ENCODE data around the gene GRIK3. TPM values are rescaled to one million over a fixed set of nuclear protein-coding genes. Genes with fewer than 3 reads are reported as not detected.

GRIK3 gene
- total RNA-seq, 2 donors from 2014 or later, result 0.14 TPM

- H3K9me3 ChIP-seq, result no peaks in the 10 kb centered on the region
- H3K36me3 ChIP-seq, result no peaks in the 10 kb centered on the region
- TF ChIP-seq, protein P1, sequence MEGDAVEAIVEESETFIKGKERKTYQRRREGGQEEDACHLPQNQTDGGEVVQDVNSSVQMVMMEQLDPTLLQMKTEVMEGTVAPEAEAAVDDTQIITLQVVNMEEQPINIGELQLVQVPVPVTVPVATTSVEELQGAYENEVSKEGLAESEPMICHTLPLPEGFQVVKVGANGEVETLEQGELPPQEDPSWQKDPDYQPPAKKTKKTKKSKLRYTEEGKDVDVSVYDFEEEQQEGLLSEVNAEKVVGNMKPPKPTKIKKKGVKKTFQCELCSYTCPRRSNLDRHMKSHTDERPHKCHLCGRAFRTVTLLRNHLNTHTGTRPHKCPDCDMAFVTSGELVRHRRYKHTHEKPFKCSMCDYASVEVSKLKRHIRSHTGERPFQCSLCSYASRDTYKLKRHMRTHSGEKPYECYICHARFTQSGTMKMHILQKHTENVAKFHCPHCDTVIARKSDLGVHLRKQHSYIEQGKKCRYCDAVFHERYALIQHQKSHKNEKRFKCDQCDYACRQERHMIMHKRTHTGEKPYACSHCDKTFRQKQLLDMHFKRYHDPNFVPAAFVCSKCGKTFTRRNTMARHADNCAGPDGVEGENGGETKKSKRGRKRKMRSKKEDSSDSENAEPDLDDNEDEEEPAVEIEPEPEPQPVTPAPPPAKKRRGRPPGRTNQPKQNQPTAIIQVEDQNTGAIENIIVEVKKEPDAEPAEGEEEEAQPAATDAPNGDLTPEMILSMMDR (IDR thresholded peaks at IDR 0.05), result no peak
- no peak for ATAC-seq (ENCODE audit: insufficient number of reproducible peaks, low FRiP score, low read depth)
- H3K4me3 ChIP-seq, result no peak overlapping the region
- no peak for DNase-seq (ENCODE audit: low spot score)
- H3K27me3 ChIP-seq (replicated peaks; ENCODE audit: insufficient read depth), result no peaks in the 10 kb centered on the region
- no peak overlapping the region for H3K27ac ChIP-seq
- no peaks in the 10 kb centered on the region for H3K4me1 ChIP-seq (ENCODE audit: control insufficient read depth in 1 of 2, low read depth in 2 of 2)
Observed at GRCh38 chr1:36835696-36836095, 198.6 kb downstream of the GRIK3 start.

DNA sequence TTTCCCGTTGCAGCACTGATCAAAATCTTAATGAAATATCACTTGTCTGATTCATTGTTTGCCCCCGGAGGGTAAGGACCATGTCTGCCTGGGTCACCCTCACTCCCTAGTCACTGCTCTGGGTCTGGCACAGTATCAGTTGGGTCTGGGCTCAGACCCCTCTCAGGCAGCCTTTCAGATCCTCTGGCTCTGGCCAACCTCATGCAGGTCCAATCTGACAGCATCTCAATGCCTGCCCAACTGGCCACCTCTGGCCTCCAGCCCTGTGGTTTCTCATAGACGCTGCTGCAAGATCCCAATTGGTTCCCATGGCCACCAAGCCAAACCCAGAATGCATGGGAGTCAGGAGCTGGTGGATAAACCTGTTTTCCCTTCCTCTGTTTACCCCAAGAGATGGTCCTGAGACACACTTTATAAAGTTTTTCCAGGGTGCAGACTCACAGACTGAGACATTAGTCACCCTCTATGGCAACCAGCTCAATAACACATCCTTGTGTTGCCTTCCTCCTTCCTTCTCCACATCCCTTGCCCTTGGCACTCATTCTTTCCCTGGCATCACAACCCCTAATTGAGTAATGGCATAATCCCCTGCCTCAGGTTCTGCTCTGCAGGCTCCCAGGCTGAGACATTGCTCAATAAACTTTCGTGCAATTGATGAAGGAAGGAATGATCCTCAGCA is 199.2 kb downstream of the GRIK3 start:
- no peak for ATAC-seq (ENCODE audit: insufficient number of reproducible peaks, low FRiP score, low read depth)
- Histone ChIP-seq H3K36me3 (no peaks in the 10 kb centered on the region), H3K9me3 (no peaks in the 10 kb centered on the region), H3K4me1 (ENCODE audit: control insufficient read depth in 1 of 2, low read depth in 2 of 2) (no peaks in the 10 kb centered on the region), H3K27me3 (replicated peaks; ENCODE audit: insufficient read depth) (no peaks in the 10 kb centered on the region), H3K27ac (no peak overlapping the region), H3K4me3 (no peak overlapping the region)
- no peak for DNase-seq (ENCODE audit: low spot score)
- TF ChIP-seq, protein P1 (IDR thresholded peaks at IDR 0.05), result no peak

DNA sequence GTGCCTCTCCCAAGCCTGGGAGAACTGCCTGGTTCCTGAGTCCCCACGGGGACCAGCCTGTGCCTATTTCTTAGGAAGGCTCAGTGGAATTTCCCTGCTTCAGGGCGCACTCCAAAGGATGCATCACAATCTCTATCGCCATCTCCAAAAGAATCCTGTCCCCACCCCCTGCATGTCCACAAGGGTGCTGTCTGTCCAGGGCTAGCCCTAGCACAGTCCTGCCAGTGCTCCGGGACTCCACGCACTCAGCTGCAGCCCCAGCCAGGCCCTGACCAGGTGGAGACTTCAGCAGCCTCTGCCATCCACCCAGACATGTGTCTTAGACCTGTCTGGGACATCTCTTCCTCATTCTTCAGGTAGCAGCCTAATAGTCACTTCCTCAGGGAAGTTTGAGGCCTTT is 199.7 kb downstream of the GRIK3 start:
- no peak for DNase-seq (ENCODE audit: low spot score)
- Histone ChIP-seq H3K9me3 (no peaks in the 10 kb centered on the region), H3K27ac (no peak overlapping the region), H3K27me3 (replicated peaks; ENCODE audit: insufficient read depth) (no peaks in the 10 kb centered on the region), H3K4me1 (ENCODE audit: control insufficient read depth in 1 of 2, low read depth in 2 of 2) (no peaks in the 10 kb centered on the region), H3K4me3 (no peak overlapping the region), H3K36me3 (no peaks in the 10 kb centered on the region)
- TF ChIP-seq, protein P1 (IDR thresholded peaks at IDR 0.05), result no peak
- no peak for ATAC-seq (ENCODE audit: insufficient number of reproducible peaks, low FRiP score, low read depth)

GRCh38 chr1:36831186-36831810 is 203.0 kb downstream of the GRIK3 start:
- H3K4me3 ChIP-seq, result no peak overlapping the region
- H3K27me3 ChIP-seq (replicated peaks; ENCODE audit: insufficient read depth), result no peaks in the 10 kb centered on the region
- H3K9me3 ChIP-seq, result no peaks in the 10 kb centered on the region
- no peaks in the 10 kb centered on the region for H3K4me1 ChIP-seq (ENCODE audit: control insufficient read depth in 1 of 2, low read depth in 2 of 2)
- TF ChIP-seq, protein P1 (IDR thresholded peaks at IDR 0.05), result no peak
- no peaks in the 10 kb centered on the region for H3K36me3 ChIP-seq
- DNase-seq (ENCODE audit: low spot score) (no peak), ATAC-seq (ENCODE audit: insufficient number of reproducible peaks, low FRiP score, low read depth) (no peak)
- no peak overlapping the region for H3K27ac ChIP-seq

- H3K4me1 ChIP-seq (ENCODE audit: control insufficient read depth in 1 of 2, low read depth in 2 of 2), result no peaks in the 10 kb centered on the region
- TF ChIP-seq, protein P1 (IDR thresholded peaks at IDR 0.05), result no peak
Observed at GRCh38 chr1:36829961-36830360, 204.4 kb downstream of the GRIK3 start.

More at GRCh38 chr1:36829961-36830360, 204.4 kb downstream of the GRIK3 start:
- DNase-seq (ENCODE audit: low spot score) (no peak), ATAC-seq (ENCODE audit: insufficient number of reproducible peaks, low FRiP score, low read depth) (no peak)
- Histone ChIP-seq H3K27ac (no peak overlapping the region), H3K9me3 (no peaks in the 10 kb centered on the region), H3K27me3 (replicated peaks; ENCODE audit: insufficient read depth) (no peaks in the 10 kb centered on the region), H3K36me3 (no peaks in the 10 kb centered on the region), H3K4me3 (no peak overlapping the region)

Measured in thoracic aorta (tissue), 2 donors.